SHP77 treated with DMSO at 0.1 percent for 48 hours (cell line): ENCODE measurements around the gene CYTH1.

ENCODE experiments used
- DNase-seq: peaks from one replicate; lab custom pipeline; 2025; lab: John Stamatoyannopoulos, UW

Gene CYTH1

DNA sequence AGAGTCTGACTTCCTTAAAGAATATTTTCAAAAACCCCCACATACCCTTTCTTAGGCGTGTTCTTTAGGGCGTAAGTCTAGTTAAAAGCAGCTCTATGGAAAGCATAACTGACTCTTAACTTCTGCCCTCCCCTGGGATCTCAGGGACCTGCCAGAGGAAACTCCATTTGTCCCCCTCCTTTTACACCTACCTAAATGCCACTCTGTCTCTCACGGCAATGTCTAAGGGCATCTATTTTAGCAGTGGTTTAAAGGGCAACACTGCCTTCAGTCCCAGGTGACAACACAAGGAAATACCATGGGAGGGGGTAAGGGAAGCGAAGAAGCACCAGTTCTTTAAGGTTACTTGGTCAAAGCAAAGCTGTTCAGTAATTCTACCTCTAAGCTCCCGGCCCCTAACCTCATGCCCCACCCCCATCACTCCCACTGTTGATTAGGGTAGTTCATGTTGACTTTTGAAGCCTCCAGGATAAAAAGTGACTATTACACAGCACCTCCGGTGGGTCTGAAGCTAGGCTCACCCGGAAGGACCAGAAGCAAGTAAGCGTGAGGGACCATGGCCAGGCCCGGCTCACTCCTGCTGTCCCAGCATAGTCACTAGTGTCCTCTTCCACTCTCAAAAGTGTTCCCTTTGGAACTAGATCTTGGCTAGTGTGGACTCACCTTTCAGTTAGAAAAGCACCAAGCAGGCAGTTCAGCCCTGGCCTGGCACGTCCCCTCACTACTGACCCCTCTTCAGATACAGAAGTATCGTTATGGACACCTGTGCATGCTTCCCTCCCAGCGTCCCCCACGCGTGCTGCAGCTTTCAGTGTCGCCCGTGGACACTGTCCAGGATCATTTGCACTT is 47.1 kb downstream of the CYTH1 start:
- DNase-seq = no peak

DNA sequence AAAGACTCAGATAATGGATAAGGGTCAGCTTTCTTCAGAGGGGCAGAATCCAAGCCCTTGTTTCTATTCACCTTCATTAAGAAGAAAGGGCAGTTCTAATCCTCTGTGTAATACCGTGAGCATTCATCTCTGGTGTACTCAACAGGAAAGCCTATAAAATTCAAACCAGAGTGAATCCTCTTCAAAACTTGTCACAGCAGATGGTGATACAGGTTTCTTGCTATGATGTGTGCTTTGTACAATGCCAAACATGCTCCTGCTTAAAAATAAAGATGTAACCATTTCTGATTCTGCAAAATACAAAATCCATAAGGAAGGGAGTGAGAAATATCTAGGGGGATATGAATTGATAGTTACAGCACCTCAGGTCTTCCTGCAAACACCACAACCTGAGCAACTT is 49.7 kb downstream of the CYTH1 start:
- DNase-seq = no peak

DNA sequence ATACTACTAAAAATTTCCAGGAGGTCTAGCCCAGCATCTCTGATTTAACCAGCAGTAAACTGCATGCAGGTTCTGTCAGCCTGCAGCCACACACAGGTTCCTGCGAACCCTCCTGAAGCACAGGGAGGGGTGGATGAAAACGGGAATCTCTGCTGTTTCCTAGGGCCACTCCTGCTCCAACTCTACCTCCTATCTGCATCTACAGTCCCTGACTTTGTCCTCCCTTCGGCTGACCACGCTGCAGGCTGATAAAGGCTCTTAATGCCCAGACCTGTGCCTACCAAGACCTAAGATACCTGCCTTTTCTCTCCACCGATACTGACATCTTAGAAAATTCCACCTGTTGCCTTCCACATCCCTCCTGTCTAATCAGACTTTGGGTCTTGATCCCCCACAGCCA is 50.2 kb downstream of the CYTH1 start:
- no peak for DNase-seq

DNA sequence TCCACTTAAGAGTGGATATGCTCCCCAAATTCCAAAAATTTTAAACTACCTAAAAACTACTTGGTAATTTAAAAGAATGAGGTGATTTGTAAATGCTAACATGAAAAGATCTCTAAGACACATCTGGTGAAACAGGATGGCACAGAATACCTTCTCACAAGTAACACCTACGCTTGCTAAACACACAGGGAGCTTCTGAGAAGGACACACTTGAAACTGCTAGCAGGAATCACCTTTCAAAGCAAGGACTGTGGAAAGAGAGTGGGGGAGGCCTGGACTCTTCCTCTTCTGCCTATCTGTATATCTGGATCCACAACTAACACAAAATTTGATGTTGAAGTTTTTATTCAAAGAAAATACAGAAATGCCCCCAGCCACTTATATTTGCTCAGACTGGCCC is 52.4 kb downstream of the CYTH1 start:
- no peak for DNase-seq

DNA sequence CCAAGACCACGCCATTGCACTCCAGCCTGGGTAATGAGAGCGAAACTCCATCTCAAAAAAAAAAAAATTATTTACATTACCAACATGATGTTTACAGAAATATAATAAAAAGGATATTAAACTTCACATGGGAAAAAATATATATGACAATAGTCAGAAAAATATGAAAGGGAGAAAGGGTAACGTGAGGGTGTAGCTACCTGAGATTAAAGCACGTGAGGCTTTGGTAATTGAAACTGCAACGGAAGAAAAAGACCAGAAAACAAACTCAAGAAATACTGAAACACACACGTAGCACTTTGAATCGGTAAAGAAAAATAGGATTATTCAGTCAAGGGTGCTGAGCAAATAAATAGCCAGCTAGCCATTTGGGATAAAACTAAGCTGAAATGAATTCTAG is 53.6 kb downstream of the CYTH1 start:
- no peak for DNase-seq

DNA sequence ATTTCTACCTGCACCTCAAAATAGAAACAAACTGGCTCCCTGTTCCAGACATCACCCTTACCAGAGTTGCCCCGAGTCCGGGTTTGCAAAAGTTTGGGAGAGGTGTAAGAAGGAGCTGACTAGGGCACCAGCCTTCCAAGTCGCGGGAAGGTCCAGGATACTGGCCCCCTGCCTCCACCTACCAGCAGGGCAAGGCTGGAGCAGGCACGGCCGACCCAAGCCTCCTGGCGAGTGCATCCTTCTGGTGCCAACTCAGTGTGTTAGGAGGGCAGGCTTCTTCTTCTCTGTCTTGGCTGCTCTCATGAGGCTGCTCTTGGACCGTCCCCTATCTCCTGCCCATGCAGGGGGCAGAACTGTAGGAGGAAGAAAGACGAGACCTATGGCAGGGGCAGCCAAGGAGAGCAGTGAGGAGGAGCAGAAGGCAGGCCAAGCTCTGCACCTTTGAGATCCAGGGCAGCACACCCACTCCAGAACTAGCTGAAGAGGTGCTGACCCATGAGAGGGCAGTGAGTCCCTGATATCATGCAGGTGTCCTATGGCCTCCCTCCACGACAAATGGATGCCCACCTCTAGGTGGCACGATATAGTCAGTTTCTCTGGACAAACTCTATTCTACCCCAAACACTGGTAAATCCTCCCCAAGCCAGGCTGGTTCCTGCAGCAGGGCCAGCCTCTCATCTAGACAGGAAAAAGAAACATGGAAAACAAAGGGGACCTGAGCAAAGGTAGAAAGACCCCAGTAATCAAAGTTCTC is 54.4 kb downstream of the CYTH1 start:
- DNase-seq = no peak

DNA sequence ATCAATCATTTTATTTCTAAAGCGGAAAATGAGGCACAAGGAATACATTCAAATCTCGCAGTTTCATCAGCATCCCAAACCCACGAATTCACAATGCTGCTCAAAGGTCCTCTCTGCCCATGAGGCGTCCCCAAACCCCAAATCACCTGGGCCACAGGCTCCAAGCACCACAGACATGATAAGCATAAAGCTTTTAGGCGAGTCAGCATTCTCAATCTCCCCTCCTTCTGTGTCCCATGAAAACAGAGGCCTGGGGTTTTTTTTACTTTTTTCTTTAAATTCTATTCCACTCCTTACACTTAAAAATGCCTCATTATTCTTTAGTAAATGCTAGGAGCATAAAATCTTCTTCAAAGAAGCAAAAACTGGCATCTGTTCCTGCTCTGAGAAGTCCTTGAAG is 55.0 kb downstream of the CYTH1 start:
- DNase-seq = no peak

DNA sequence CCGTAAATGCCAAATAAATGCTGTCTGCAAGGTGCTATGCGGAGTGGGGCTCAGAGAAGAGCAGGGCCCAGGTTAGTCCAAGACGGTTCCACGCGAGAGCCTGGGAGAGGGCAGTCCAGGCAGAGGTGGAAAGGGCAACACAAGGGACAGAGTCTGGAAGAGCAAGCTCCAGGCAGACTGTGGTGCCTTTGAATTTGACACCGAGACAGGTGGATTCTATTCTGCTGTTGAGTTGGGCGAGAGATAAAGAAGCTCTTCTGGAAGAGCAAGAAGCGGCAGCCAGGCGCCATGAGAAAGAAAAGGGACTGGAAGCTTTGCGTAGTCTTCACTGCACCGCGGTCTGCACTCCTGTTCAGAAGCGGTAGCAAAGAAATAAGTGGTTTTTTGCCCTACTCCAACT is 55.6 kb downstream of the CYTH1 start:
- DNase-seq = no peak

DNA sequence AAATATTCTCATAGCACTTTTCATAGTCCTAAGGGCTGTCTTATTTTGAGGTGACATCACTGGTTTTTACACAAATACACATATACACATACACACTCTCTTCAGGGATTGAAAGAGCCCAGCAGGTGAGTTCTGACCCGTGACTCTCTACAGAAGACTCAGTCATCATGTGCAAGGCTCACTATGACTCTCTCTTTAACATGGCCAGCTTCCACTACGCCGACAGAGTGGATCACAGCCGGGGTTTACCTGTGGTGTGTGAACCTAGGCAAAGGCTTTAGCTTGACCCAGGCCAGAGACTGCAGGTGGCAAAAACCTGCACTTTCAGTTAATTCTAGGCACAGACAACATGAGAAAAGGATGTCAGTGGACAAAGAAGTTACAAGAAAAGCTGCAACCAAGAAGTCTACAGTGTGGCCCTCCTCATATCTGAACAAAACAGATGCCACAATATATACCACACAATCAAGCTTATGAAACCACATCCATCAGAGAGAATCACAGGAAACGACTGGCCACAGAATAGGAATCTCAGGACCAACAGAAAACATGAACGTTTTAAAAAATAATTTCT is 56.5 kb downstream of the CYTH1 start:
- DNase-seq = no peak

DNA sequence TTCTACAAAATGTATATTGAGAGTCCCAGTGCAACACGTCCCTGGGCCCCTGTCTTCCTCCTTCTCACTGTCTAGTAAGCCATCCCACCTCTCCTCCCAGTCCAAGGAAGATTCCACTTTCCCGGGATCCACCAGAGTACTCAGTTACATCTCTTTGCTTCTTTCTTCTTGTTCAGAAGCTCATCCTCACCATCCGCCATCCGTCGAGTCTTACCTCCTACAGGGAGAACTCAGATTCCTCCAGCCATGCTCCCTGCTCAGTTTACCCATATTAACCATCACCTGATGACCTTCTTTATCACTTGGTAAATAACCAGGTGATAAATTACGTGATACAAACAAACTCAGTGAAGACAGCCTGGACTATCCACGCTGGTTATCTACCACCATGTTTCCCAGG is 57.1 kb downstream of the CYTH1 start:
- DNase-seq = no peak

DNA sequence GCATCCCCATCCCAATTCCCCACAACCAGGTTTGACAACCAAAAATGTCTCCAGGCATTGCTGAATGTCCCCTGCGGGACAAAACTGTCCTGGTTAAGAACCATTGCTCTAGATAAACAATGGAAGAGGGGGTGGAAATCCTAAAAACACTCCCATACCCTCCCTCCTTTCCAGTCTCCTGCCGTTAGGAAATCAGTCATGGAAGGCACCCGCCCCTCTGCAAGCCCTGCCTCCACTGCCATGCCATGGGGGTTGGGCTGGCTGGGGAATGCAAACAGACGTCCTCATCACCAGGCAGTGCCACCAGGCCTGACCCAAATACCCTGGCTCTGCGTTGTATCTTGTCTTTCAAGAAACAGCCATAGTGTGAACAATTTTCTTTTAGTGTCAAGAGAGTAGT is 57.5 kb downstream of the CYTH1 start:
- no peak for DNase-seq

DNA sequence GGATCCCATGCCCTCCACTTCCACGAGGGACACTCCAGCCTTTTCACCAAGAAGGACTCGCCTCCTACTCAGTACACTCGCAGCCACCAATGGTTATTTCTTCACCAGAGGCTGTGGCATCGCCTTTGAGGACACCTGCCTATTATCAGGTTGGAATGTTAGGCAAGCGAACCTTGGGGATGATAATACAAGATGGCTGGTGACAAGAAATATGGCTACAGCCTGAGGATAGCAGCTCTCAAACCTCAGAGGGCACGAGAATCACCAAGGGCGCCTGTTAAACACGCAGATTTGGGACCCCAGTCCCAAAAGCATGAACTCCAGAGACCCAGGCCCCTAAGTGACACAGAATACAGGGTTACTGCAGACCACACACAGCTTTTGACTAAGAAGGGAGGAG is 58.1 kb downstream of the CYTH1 start:
- no peak for DNase-seq

DNA sequence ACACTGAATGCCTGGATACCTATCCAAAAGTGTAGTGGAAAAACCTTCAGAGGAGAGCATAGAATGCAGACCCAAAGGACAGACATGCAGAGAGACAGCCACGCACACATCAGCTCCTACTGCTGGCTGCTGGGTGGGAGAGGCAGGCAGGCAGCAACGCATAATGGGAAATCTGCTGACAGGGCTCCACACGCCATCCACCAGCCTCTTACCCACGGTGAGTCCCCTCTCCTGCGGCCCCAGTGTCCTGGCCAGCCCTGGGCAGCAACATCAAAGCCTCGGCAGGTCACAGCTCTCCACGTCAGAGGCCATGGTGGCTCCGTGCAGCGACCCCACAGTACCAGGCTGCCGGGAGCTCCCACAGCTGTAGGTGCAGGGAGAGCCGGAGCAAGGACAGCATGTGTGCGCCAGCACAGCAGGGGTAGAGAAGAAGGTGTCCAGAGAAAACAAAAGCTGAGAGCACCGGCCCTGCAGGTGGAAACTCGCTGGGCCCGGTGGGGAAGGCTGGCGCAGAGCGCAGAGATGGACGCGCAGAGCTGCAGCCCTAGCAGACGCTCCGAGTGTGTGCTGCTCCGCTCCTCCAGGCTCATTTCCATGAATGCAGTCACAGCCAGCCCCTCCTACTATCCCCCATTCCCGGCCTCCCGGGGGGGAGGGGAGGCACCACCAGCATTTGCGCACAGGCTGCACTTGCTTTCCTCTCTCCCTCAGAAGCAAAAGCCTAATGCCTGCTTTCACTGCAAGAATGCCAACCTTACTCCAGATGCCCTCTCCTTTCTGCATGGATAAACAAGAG is 58.9 kb downstream of the CYTH1 start:
- no peak for DNase-seq

DNA sequence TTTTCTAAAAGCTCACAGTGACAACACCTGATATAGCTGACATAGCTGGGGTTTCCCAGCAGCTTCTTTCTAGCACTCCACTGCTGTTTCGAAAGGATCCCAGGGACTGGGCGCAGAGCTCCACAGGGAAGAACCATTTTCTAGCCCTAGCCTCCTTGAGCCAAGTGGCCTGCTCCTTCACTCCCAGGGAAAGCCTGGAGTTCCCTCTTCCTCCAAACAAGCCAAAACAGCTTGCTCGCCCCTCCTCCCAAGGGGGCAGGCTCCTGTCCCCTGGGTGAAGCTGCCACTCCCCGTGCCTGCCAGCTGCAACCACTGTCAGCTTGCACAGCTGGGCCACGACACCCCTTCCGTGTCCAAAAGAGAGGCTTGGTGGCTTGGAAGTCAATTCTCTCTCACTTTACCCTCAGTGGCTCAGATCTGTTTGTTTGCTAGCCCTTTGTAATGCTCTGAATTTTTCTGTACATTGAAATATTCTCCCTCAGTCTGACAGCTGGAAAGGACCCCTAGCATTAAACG is 59.8 kb downstream of the CYTH1 start:
- DNase-seq = no peak

DNA sequence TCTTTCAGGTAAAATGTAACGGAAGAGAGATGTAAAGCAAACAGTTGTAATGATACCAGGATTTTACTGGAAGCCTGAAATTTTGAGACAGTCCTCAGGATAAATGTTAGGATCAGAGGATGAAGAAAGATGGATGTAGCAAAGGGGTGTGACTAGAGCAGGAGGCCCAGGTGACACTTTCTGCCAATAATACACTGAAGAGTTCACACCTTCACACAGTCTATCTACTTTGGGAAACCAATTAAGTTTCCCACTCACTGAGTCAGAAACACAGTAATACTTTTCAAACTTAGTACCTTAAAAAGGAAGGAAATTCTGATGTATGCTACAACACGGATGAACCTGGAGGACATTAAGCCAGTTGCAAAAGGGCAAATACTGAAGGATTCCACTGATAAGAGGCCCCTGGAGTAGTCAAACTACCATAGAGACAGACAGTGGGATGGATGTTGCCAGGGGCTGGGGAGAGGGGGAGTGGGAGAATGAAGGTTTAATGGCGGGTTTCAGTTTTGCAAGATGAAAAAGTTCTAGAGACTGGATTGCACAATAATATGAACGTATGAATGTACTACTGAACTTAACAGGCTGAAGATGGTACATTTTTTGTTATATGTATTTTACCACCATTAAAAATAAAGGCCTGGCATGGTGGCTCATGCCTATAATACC is 62.3 kb downstream of the CYTH1 start:
- DNase-seq = no peak

DNA sequence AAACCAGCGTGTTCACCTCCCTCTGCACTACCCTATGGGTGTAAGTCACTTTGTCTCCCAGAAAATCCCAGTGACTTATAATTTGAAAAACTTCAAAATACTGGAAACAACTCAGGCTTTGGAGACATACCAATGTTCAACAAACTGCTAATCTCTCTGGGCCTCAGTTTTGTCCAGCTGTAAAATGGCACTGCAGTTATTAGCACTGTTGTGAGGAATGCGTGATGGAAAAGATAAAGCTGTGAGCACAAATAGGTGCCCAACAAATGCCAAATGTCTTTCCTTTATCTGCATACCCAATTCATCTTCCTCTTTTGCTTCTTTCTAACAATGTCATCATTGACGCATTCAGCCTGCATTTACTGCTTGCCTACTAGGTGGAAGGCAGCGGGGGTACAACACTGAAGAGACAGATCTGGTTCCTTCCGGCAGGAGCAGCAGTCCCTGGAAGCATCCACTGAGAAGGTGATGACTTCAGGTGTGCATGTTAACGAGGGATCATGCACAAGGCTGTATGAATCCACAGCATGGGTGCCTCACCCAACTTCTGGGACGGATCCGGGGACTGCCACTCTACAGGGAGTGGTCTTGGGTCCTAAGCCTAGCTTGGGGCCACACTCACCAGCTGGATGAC is 63.4 kb downstream of the CYTH1 start:
- DNase-seq = no peak

DNA sequence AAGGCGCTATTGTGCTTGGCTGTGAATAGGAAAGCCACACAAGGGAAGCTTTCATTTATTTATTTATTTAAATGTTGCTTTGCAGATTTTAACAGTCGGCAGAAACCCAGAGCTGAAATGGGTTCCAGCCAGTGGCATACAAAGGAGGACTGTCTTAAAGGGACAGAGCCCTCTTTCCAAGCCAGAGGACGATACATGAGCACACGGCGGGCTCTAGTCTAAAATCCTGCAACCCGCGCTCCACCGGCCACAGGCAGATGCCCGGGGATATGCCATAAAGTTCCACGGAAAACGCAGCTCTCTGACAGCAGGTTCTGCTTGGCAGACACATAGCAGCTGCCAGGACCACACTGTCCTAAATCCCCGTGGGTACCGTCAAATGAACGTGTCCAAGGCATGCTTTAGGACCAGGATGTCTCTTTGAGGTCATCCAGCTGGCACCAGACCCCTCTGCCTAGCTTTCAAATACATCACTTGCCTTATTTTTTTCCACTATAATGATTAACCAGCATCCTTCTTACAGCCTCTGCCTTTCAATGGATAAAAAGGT is 64.6 kb downstream of the CYTH1 start:
- peak; percentile 41 for DNase-seq

DNA sequence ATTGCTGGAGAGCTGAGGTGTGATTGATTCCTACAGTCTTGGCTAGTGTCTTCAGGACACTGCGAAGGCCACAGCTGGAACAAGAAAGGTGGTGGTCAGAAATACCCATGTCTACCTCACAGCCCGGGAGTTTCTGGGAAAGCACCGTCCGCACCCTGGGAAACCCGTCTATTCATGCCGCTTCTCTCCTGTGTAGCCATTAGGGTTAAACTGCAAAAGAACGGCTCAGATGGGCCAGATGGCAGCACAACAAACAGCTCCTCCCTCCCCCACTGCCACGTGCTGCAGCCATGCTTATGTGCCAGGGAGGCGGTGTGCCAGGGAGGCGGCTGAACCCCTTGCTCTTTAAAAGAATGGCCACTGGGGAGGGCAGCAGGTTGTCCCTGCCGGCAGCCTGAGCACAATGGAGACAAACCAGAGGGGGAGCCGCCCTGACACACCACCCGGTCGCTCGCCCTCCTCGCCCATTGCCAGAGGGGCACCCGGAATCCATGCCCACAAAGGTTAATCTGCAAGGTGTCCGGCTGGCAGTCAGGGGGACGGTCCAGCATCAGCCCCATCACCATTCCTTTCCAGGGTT is 65.2 kb downstream of the CYTH1 start:
- DNase-seq = peak; percentile 59

DNA sequence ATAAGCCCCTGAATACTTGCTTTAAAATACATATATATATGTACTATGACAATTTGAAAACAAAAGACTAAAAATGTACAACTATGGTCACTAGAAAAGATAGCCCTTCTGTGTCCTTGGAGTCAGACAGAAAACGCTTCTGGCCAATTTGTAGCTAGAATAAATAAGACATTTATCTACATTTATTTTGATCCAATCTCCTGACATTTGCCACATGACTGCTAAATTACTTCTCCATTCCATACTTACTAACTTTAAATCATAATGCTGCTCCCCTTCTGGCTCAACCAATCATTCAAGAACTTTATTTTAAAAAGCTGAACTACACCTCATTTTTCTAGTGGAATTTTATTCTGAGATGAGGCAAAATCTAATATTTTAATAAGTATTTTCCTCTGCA is 65.8 kb downstream of the CYTH1 start:
- DNase-seq = no peak

DNA sequence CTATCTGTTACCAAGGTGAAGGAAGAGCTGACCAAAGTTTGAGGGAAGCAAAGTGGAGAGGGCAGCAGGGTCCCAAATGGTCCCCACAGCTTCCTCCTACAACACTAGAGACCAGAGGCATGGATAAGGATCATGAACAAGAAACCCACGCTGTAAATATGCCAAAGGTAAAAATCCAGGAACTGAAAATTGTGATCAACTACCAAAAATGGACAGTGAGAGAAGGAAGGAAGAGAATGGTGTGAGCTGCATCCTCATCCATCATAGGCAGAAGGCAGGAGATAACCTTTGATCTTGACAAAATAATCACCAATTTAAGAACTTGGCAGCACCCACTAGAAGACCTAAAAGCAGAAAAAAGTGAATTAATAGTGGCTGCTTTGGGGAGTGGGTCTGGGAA is 66.2 kb downstream of the CYTH1 start:
- no peak for DNase-seq
